Panc1 (cell line): ENCODE data around the gene UQCC2. TPM values are rescaled to one million over a fixed set of nuclear protein-coding genes. Genes with fewer than 3 reads are reported as not detected.

Source experiments
- ATAC-seq: fragments of 200-7000 bp; cut with Tn5 transposase; 2 replicates; pipeline ENCODE4 v1.9.1; 2020; ENCODE audit warnings: mild to moderate bottlenecking, moderate library complexity
- BruUV-seq: library from RNA; stranded (reverse); fragments of 400-500 nt; replicated peaks from 2 replicates; lab custom pipeline; 2021; lab: Mats Ljungman, UMichigan
- CTCF ChIA-PET: fragments of 300-600 bp; sonication (Branson Sonifier 250); formaldehyde crosslinking; loops from one replicate; lab custom pipeline; 2022; ENCODE audit warnings: antibody characterized with exemption; lab: Charles Lee
- POLR2A ChIA-PET: fragments of 300-600 bp; sonication (Branson Sonifier 250); formaldehyde crosslinking; loops from one replicate; lab custom pipeline; 2022; ENCODE audit warnings: antibody characterized with exemption; lab: Charles Lee
- DNase-seq: peaks from one replicate; pipeline ENCODE4 v3.0.0-alpha.2; 2010; ENCODE audit warnings: low read depth, low spot score
- H3K27ac ChIP-seq: 2 replicates; pipeline ENCODE4 v1.5.1; 2011; ENCODE audit warnings: mild to moderate bottlenecking, low read length, inconsistent platforms
- H3K27me3 ChIP-seq: fragments of 200-500 bp; sonication (Bioruptor generic); 2 replicates; pipeline ENCODE4 v1.6.0; 2014; ENCODE audit warnings: low read length, inconsistent platforms; ENCODE audit not compliant: control insufficient read depth, insufficient read depth
- H3K36me3 ChIP-seq: fragments of 200-500 bp; sonication (Bioruptor generic); 2 replicates; pipeline ENCODE4 v1.5.1; 2014; ENCODE audit warnings: inconsistent platforms, mild to moderate bottlenecking, low read length, moderate library complexity; ENCODE audit not compliant: control insufficient read depth, insufficient read depth
- H3K4me1 ChIP-seq: 2 replicates; pipeline ENCODE4 v1.5.1; 2011; ENCODE audit warnings: inconsistent platforms, mild to moderate bottlenecking, low read length, moderate library complexity; ENCODE audit not compliant: control insufficient read depth, insufficient read depth
- H3K4me3 ChIP-seq, 2 experiments: 2 replicates each; pipeline ENCODE4 v1.5.1; 2011 to 2012; ENCODE audit warnings: low read depth in 2 of 2, low read length in 2 of 2, mild to moderate bottlenecking in 2 of 2, inconsistent platforms in 1 of 2, moderate library complexity in 1 of 2
- H3K9me3 ChIP-seq: fragments of 200-500 bp; sonication (Bioruptor generic); 2 replicates; pipeline ENCODE4 v1.5.1; 2014; ENCODE audit warnings: low read depth, mild to moderate bottlenecking, inconsistent platforms, low read length, moderate library complexity; ENCODE audit not compliant: control insufficient read depth, insufficient read depth
- POLR2AphosphoS5 ChIP-seq: IDR thresholded peaks from 2 replicates; pipeline ENCODE4 v1.6.1; 2012; ENCODE audit warnings: mild to moderate bottlenecking, low read depth, low read length, moderate library complexity
- SIN3A ChIP-seq: IDR thresholded peaks from 2 replicates; pipeline ENCODE4 v1.6.1; 2012; ENCODE audit warnings: low read depth, mild to moderate bottlenecking, low read length, moderate library complexity, borderline replicate concordance; ENCODE audit not compliant: insufficient read depth
- TCF7L2 ChIP-seq: IDR thresholded peaks from 2 replicates; pipeline ENCODE4 v1.6.1; 2011; ENCODE audit warnings: mild to moderate bottlenecking, low read depth, low read length, inconsistent platforms
- in situ Hi-C: cut with HindIII; loops from 2 replicates; pipeline ENCODE4 v1.10.0; 2016; ENCODE audit warnings: low sequenced_read_pairs, low pct_unique_long_range_greater_than_20kb
- intact Hi-C: fragments of 100-400 bp; cut with micrococcal nuclease; formaldehyde crosslinking; loops from one replicate; pipeline ENCODE4 v1.10.0; 2022; ENCODE audit not compliant: unreplicated experiment
- total RNA-seq: library from RNA; stranded (reverse); gene quantifications from one replicate; pipeline ENCODE4 v1.2.1, GENCODE V29; 2021; ENCODE audit not compliant: unreplicated experiment
- TF ChIP-seq, protein P1 (sequence below), 2 experiments: IDR thresholded peaks; 2 replicates each; pipeline ENCODE4 v1.6.1; 2011 to 2012; ENCODE audit warnings: low read depth in 2 of 2, control low read depth in 1 of 2, low read length in 1 of 2, mild to moderate bottlenecking in 1 of 2, moderate library complexity in 1 of 2; ENCODE audit not compliant: insufficient read depth in 1 of 2
- TF ChIP-seq, protein P2 (sequence below): fragments of 450-650 bp; IDR thresholded peaks from 2 replicates; pipeline ENCODE4 v1.5.1; 2017; ENCODE audit warnings: mild to moderate bottlenecking

UQCC2 gene
- total RNA-seq, 1 experiment from 2014 or later = 135 TPM

DNA sequence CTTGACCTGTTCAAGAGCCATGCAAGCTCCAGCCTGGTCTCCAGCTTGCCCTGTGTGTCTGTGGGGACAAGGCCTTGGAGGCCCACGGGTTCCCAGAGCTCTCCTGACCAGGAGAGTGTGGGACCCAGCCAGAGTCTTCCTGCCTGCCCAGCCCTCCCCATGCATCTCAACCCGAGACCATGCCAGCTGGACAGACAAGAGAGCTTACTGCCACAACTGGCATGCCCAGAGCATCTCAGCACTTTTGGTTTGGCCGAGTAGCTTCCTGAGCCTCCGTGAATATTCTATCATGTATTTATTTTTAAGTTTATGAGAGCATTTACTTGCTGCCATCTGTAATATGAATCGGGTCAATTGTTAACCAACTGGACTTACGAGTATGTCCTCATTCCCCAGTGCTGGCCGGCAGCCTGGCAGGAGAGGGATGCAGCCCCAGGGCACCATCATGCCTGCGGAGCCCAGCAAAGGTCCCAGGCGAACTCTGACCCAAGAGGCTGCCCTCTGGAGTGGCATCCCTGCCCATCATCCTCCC lies 20.3 kb upstream of the UQCC2 start:
- TF ChIP-seq, protein P1, sequence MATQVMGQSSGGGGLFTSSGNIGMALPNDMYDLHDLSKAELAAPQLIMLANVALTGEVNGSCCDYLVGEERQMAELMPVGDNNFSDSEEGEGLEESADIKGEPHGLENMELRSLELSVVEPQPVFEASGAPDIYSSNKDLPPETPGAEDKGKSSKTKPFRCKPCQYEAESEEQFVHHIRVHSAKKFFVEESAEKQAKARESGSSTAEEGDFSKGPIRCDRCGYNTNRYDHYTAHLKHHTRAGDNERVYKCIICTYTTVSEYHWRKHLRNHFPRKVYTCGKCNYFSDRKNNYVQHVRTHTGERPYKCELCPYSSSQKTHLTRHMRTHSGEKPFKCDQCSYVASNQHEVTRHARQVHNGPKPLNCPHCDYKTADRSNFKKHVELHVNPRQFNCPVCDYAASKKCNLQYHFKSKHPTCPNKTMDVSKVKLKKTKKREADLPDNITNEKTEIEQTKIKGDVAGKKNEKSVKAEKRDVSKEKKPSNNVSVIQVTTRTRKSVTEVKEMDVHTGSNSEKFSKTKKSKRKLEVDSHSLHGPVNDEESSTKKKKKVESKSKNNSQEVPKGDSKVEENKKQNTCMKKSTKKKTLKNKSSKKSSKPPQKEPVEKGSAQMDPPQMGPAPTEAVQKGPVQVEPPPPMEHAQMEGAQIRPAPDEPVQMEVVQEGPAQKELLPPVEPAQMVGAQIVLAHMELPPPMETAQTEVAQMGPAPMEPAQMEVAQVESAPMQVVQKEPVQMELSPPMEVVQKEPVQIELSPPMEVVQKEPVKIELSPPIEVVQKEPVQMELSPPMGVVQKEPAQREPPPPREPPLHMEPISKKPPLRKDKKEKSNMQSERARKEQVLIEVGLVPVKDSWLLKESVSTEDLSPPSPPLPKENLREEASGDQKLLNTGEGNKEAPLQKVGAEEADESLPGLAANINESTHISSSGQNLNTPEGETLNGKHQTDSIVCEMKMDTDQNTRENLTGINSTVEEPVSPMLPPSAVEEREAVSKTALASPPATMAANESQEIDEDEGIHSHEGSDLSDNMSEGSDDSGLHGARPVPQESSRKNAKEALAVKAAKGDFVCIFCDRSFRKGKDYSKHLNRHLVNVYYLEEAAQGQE (IDR thresholded peaks at IDR 0.05; ENCODE audit: insufficient read depth in 1 of 2, low read depth in 2 of 2, low read length in 1 of 2) = no peak
- no peak for TF ChIP-seq POLR2AphosphoS5
- TF ChIP-seq, protein P2, sequence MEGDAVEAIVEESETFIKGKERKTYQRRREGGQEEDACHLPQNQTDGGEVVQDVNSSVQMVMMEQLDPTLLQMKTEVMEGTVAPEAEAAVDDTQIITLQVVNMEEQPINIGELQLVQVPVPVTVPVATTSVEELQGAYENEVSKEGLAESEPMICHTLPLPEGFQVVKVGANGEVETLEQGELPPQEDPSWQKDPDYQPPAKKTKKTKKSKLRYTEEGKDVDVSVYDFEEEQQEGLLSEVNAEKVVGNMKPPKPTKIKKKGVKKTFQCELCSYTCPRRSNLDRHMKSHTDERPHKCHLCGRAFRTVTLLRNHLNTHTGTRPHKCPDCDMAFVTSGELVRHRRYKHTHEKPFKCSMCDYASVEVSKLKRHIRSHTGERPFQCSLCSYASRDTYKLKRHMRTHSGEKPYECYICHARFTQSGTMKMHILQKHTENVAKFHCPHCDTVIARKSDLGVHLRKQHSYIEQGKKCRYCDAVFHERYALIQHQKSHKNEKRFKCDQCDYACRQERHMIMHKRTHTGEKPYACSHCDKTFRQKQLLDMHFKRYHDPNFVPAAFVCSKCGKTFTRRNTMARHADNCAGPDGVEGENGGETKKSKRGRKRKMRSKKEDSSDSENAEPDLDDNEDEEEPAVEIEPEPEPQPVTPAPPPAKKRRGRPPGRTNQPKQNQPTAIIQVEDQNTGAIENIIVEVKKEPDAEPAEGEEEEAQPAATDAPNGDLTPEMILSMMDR = no peak
- no peak for TF ChIP-seq SIN3A
- no peak for TF ChIP-seq TCF7L2
- in situ Hi-C loops (no loop called here), intact Hi-C loops (no loop called here)
- H3K36me3 ChIP-seq = no peaks in the 10 kb centered on the region
- H3K4me1 ChIP-seq = no peaks in the 10 kb centered on the region
- DNase-seq = no peak
- CTCF ChIA-PET = no interaction called here
- no peak for ATAC-seq
- H3K9me3 ChIP-seq = no peaks in the 10 kb centered on the region
- no peak overlapping the region for H3K27ac ChIP-seq
- POLR2A ChIA-PET = no interaction called here
- no peak overlapping the region for H3K4me3 ChIP-seq
- BruUV-seq = no TSS peak
- H3K27me3 ChIP-seq = no peaks in the 10 kb centered on the region

DNA sequence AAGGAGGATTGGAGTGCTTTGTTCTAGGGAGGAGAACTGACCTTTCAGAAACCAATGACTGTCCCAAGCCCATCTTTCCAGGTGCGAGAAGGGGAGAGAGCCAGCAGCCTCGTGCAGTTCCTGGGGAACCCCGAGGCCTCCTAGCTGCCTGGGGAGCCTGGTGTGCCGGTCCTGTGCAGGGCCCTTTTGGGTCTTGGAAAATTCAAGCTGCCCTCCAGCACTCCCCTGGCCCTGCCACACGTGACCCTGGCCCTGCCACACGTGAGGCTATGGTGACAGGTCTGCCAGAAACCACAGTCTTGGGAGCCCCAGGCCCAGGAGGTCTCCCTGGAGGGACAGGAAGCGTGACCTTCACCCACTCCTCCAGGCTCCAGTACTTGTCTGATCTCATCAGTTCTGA lies 19.5 kb upstream of the UQCC2 start:
- DNase-seq (no peak), ATAC-seq (0 out of 2 replicates have a peak, but pooled peaks have one; percentile 14)
- Histone ChIP-seq H3K4me3 (no peak overlapping the region), H3K27me3 (no peaks in the 10 kb centered on the region), H3K36me3 (no peaks in the 10 kb centered on the region), H3K4me1 (no peaks in the 10 kb centered on the region), H3K27ac (no peak overlapping the region), H3K9me3 (no peaks in the 10 kb centered on the region)
- ChIA-PET CTCF (no interaction called here), POLR2A (no interaction called here)
- intact Hi-C loops = no loop called here
- in situ Hi-C loops = no loop called here
- BruUV-seq = no TSS peak
- TF ChIP-seq, protein P1 (IDR thresholded peaks at IDR 0.05; ENCODE audit: insufficient read depth in 1 of 2, low read depth in 2 of 2, low read length in 1 of 2) = no peak
- TF ChIP-seq POLR2AphosphoS5 (no peak), SIN3A (no peak), TCF7L2 (no peak)
- TF ChIP-seq, protein P2 = no peak
